ENCODE data around the gene ZNF470. TPM values are rescaled to one million over a fixed set of nuclear protein-coding genes. Genes with fewer than 3 reads are reported as not detected.

ZNF470 gene
- 3.7 TPM for total RNA-seq

- Histone ChIP-seq H3K36me3 (ENCODE audit: control insufficient read depth in 3 of 3, insufficient read depth in 3 of 3, low read length in 3 of 3) (peaks cover 29 to 39% (median 37%) of the 10 kb centered on the region in 3 donors), H3K9ac (ENCODE audit: low read depth in 1 of 3, low read length in 3 of 3) (peak within 1 kb of the TSS; percentile 89 to 95 (median 92)), H3K9me3 (ENCODE audit: control insufficient read depth in 3 of 3, low read length in 3 of 3) (peaks cover 17 to 49% (median 19%) of the 10 kb centered on the region in 3 donors), H3K27me3 (ENCODE audit: control insufficient read depth in 3 of 3, insufficient read depth in 3 of 3, low read length in 3 of 3) (no peaks in the 10 kb centered on the region), H3K4me1 (ENCODE audit: control insufficient read depth in 3 of 3, insufficient read depth in 3 of 3, low read length in 3 of 3) (peaks cover 6 to 15% (median 9%) of the 10 kb centered on the region in 3 donors), H3K27ac (ENCODE audit: low read depth, low read length) (peak within 1 kb of the TSS; percentile 72), H3K4me3 (ENCODE audit: low read length in 3 of 3) (peak within 1 kb of the TSS; percentile 98 to 99 (median 98))
These were observed at the start of gene ZNF470 for GRCh38 chr19:56567274-56568120. Gene ZNF470 (plus strand): TSS chr19:56567468. CDS start chr19:56570312, 2,844 bp downstream.

DNA sequence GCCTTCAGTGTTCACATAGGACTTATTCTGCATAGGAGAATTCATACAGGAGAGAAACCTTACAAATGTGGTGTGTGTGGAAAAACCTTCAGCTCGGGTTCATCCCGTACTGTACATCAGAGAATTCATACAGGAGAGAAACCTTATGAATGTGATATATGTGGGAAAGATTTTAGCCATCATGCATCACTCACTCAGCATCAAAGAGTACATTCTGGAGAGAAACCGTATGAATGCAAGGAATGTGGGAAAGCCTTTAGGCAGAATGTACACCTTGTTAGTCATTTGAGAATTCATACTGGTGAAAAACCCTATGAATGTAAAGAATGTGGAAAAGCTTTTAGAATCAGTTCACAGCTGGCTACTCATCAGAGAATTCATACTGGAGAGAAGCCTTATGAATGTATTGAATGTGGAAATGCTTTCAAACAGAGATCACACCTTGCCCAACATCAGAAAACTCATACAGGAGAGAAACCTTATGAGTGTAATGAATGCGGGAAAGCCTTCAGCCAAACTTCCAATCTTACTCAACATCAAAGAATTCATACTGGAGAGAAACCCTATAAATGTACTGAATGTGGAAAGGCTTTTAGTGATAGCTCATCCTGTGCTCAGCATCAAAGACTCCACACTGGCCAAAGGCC, 41.9 kb upstream of the ZNF470 start:
- no peaks in the 10 kb centered on the region for H3K27me3 ChIP-seq (ENCODE audit: control insufficient read depth in 3 of 3, insufficient read depth in 3 of 3, low read length in 3 of 3)
- peaks cover 38 to 43% (median 41%) of the 10 kb centered on the region in 3 donors for H3K36me3 ChIP-seq (ENCODE audit: control insufficient read depth in 3 of 3, insufficient read depth in 3 of 3, low read length in 3 of 3)
- H3K9ac ChIP-seq (ENCODE audit: low read depth in 1 of 3, low read length in 3 of 3): no peak overlapping the region
- peak overlapping the region in 1 of 3 donors; percentile 58 for H3K4me3 ChIP-seq (ENCODE audit: low read length in 3 of 3)
- no peak overlapping the region for H3K27ac ChIP-seq (ENCODE audit: low read depth, low read length)
- H3K9me3 ChIP-seq (ENCODE audit: control insufficient read depth in 3 of 3, low read length in 3 of 3): peaks cover 70 to 82% (median 73%) of the 10 kb centered on the region in 3 donors
- H3K4me1 ChIP-seq (ENCODE audit: control insufficient read depth in 3 of 3, insufficient read depth in 3 of 3, low read length in 3 of 3): no peaks in the 10 kb centered on the region

GRCh38 chr19:56537442-56537841, 29.8 kb upstream of the ZNF470 start:
- Histone ChIP-seq H3K27me3 (ENCODE audit: control insufficient read depth in 3 of 3, insufficient read depth in 3 of 3, low read length in 3 of 3) (no peaks in the 10 kb centered on the region), H3K27ac (ENCODE audit: low read depth, low read length) (no peak overlapping the region), H3K9ac (ENCODE audit: low read depth in 1 of 3, low read length in 3 of 3) (no peak overlapping the region), H3K4me3 (ENCODE audit: low read length in 3 of 3) (peak overlapping the region; percentile 90 to 97 (median 96)), H3K4me1 (ENCODE audit: control insufficient read depth in 3 of 3, insufficient read depth in 3 of 3, low read length in 3 of 3) (peaks cover 6 to 20% (median 11%) of the 10 kb centered on the region in 3 donors), H3K9me3 (ENCODE audit: control insufficient read depth in 3 of 3, low read length in 3 of 3) (peaks cover 24% of the 10 kb centered on the region in 3 donors), H3K36me3 (ENCODE audit: control insufficient read depth in 3 of 3, insufficient read depth in 3 of 3, low read length in 3 of 3) (peaks cover 17 to 34% (median 18%) of the 10 kb centered on the region in 3 donors)

DNA sequence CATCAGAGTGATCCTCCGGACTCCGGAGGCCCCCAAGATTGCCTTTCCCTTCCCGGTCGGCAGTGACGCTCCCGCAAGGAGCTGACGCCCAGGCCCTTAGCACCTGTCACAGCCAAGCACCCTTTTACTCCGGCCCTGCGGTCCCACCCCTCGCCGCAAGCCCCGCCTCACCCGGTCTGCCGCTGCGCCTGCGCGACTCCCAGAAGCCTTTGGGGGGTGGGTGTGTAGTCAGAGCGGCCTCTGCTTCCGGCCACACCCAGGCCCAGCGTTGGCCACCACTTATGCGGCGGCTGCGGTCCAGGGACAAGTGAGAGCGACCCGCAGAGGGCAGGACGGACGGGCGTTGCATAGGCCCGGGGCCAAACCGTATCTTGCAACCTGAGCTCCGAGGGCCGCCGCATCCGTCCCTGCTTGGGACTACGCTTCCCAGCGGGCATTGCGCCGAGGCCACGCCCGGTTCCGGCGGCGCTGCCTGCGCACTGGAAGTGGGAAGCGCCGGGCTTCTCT, 29.0 kb upstream of the ZNF470 start:
- no peaks in the 10 kb centered on the region for H3K27me3 ChIP-seq (ENCODE audit: control insufficient read depth in 3 of 3, insufficient read depth in 3 of 3, low read length in 3 of 3)
- H3K9me3 ChIP-seq (ENCODE audit: control insufficient read depth in 3 of 3, low read length in 3 of 3): peaks cover 23 to 26% (median 26%) of the 10 kb centered on the region in 3 donors
- peak overlapping the region; percentile 72 for H3K27ac ChIP-seq (ENCODE audit: low read depth, low read length)
- peaks cover 6 to 20% (median 11%) of the 10 kb centered on the region in 3 donors for H3K4me1 ChIP-seq (ENCODE audit: control insufficient read depth in 3 of 3, insufficient read depth in 3 of 3, low read length in 3 of 3)
- peak overlapping the region; percentile 90 to 97 (median 96) for H3K4me3 ChIP-seq (ENCODE audit: low read length in 3 of 3)
- peaks cover 18 to 36% (median 18%) of the 10 kb centered on the region in 3 donors for H3K36me3 ChIP-seq (ENCODE audit: control insufficient read depth in 3 of 3, insufficient read depth in 3 of 3, low read length in 3 of 3)
- H3K9ac ChIP-seq (ENCODE audit: low read depth in 1 of 3, low read length in 3 of 3): peak overlapping the region; percentile 66 to 88 (median 75)

DNA sequence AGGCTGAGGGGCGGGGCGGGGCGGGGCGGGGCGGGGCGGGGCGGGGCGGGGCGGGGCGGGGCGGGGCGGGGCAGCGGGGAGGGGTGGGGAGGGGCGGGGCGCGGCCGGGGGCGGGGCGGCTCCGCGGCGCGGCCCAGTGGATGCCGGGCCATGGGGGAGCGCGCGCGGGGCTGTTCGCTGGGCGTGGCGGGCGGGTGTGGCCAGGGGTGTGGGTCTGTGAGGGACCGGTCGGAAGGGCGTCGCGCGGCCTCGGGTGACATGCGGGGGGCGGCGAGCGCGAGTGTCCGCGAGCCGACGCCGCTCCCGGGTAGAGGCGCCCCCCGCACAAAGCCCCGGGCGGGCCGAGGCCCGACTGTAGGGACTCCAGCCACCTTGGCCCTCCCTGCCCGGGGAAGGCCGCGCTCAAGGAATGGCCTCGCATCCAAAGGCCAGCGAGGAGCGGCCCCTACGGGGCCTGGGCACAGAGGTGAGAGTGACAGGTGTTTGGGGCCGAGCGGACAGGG, 28.5 kb upstream of the ZNF470 start, which contains the start of gene ZFP28:
ZFP28 (plus strand) TSS at position 188 of the 503 bp plus-strand sequence; CDS start at position 259, 71 bp downstream.
- H3K27ac ChIP-seq (ENCODE audit: low read depth, low read length): peak within 1 kb of the TSS; percentile 72
- peaks cover 20 to 31% (median 24%) of the 10 kb centered on the region in 3 donors for H3K9me3 ChIP-seq (ENCODE audit: control insufficient read depth in 3 of 3, low read length in 3 of 3)
- H3K9ac ChIP-seq (ENCODE audit: low read depth in 1 of 3, low read length in 3 of 3): peak within 1 kb of the TSS; percentile 66 to 88 (median 75)
- H3K4me1 ChIP-seq (ENCODE audit: control insufficient read depth in 3 of 3, insufficient read depth in 3 of 3, low read length in 3 of 3): peaks cover 6 to 20% (median 11%) of the 10 kb centered on the region in 3 donors
- H3K4me3 ChIP-seq (ENCODE audit: low read length in 3 of 3): peak within 1 kb of the TSS; percentile 90 to 97 (median 96)
- peaks cover 19 to 38% (median 20%) of the 10 kb centered on the region in 3 donors for H3K36me3 ChIP-seq (ENCODE audit: control insufficient read depth in 3 of 3, insufficient read depth in 3 of 3, low read length in 3 of 3)
- H3K27me3 ChIP-seq (ENCODE audit: control insufficient read depth in 3 of 3, insufficient read depth in 3 of 3, low read length in 3 of 3): no peaks in the 10 kb centered on the region

DNA sequence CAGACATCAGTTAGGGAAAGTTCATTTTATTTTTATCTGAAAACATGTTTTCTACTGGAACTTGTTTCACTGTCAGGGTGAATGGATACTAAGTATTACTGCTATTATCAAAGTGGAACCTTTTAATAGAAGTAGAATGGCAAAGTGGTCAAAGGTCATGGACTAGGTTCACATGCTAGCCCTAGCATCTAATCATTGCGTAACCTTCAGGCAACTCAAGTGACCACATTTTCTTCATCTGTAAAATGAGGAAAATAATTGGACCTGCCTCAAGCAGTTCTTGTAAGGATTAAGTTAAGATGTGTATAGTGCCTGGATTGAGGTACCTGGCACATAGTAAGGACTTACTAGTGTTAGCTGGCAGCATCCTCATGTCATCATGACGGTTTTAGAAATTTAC, 23.5 kb upstream of the ZNF470 start:
- Histone ChIP-seq H3K9ac (ENCODE audit: low read depth in 1 of 3, low read length in 3 of 3) (no peak overlapping the region), H3K27ac (ENCODE audit: low read depth, low read length) (no peak overlapping the region), H3K9me3 (ENCODE audit: control insufficient read depth in 3 of 3, low read length in 3 of 3) (peaks cover 18 to 51% (median 18%) of the 10 kb centered on the region in 3 donors), H3K4me1 (ENCODE audit: control insufficient read depth in 3 of 3, insufficient read depth in 3 of 3, low read length in 3 of 3) (peaks cover 0 to 12% (median 6%) of the 10 kb centered on the region in 3 donors), H3K36me3 (ENCODE audit: control insufficient read depth in 3 of 3, insufficient read depth in 3 of 3, low read length in 3 of 3) (peaks cover 35 to 47% (median 42%) of the 10 kb centered on the region in 3 donors), H3K27me3 (ENCODE audit: control insufficient read depth in 3 of 3, insufficient read depth in 3 of 3, low read length in 3 of 3) (no peaks in the 10 kb centered on the region), H3K4me3 (ENCODE audit: low read length in 3 of 3) (peak overlapping the region in 1 of 3 donors; percentile 26)

DNA sequence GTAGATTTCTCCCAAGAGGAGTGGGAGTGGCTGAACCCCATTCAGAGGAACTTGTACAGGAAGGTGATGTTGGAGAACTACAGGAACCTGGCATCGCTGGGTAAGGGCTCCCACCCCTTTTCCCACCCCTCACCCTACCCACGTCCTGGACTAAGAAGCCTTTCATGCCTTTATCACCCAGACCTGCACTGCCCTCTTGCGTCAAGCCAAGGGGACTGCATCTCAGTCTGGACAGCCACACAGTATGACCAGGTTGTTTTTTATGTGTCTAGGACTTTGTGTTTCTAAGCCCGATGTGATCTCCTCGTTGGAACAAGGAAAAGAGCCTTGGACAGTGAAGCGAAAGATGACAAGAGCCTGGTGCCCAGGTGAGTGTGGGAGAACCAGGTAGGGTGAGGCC, 19.7 kb upstream of the ZNF470 start:
- Histone ChIP-seq H3K27me3 (ENCODE audit: control insufficient read depth in 3 of 3, insufficient read depth in 3 of 3, low read length in 3 of 3) (no peaks in the 10 kb centered on the region), H3K36me3 (ENCODE audit: control insufficient read depth in 3 of 3, insufficient read depth in 3 of 3, low read length in 3 of 3) (peaks cover 44 to 62% (median 50%) of the 10 kb centered on the region in 3 donors), H3K27ac (ENCODE audit: low read depth, low read length) (no peak overlapping the region), H3K9ac (ENCODE audit: low read depth in 1 of 3, low read length in 3 of 3) (no peak overlapping the region), H3K4me3 (ENCODE audit: low read length in 3 of 3) (peak overlapping the region in 1 of 3 donors; percentile 42), H3K4me1 (ENCODE audit: control insufficient read depth in 3 of 3, insufficient read depth in 3 of 3, low read length in 3 of 3) (no peaks in the 10 kb centered on the region), H3K9me3 (ENCODE audit: control insufficient read depth in 3 of 3, low read length in 3 of 3) (peaks cover 20 to 64% (median 22%) of the 10 kb centered on the region in 3 donors)

DNA sequence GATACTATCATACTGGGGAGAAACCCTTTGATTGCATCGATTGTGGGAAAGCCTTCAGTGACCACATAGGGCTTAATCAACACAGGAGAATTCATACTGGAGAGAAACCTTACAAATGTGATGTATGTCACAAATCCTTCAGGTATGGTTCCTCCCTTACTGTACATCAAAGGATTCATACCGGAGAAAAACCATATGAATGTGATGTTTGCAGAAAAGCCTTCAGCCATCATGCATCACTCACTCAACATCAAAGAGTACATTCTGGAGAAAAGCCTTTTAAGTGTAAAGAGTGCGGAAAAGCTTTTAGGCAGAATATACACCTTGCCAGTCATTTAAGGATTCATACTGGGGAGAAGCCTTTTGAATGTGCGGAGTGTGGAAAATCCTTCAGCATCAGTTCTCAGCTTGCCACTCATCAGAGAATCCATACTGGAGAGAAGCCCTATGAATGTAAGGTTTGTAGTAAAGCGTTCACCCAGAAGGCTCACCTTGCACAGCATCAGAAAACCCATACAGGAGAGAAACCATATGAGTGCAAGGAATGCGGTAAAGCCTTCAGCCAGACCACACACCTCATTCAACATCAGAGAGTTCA, 12.9 kb upstream of the ZNF470 start:
- Histone ChIP-seq H3K36me3 (ENCODE audit: control insufficient read depth in 3 of 3, insufficient read depth in 3 of 3, low read length in 3 of 3) (peaks cover 42 to 49% (median 45%) of the 10 kb centered on the region in 3 donors), H3K4me3 (ENCODE audit: low read length in 3 of 3) (peak overlapping the region in 2 of 3 donors; percentile 23 to 28), H3K27me3 (ENCODE audit: control insufficient read depth in 3 of 3, insufficient read depth in 3 of 3, low read length in 3 of 3) (no peaks in the 10 kb centered on the region), H3K9ac (ENCODE audit: low read depth in 1 of 3, low read length in 3 of 3) (no peak overlapping the region), H3K4me1 (ENCODE audit: control insufficient read depth in 3 of 3, insufficient read depth in 3 of 3, low read length in 3 of 3) (no peaks in the 10 kb centered on the region), H3K27ac (ENCODE audit: low read depth, low read length) (no peak overlapping the region), H3K9me3 (ENCODE audit: control insufficient read depth in 3 of 3, low read length in 3 of 3) (peaks cover 31 to 77% (median 34%) of the 10 kb centered on the region in 3 donors)

GRCh38 chr19:56562766-56563165, 4.5 kb upstream of the ZNF470 start:
- Histone ChIP-seq H3K36me3 (ENCODE audit: control insufficient read depth in 3 of 3, insufficient read depth in 3 of 3, low read length in 3 of 3) (peaks cover 6 to 10% (median 9%) of the 10 kb centered on the region in 3 donors), H3K9me3 (ENCODE audit: control insufficient read depth in 3 of 3, low read length in 3 of 3) (peaks cover 21 to 55% (median 27%) of the 10 kb centered on the region in 3 donors), H3K27ac (ENCODE audit: low read depth, low read length) (no peak overlapping the region), H3K27me3 (ENCODE audit: control insufficient read depth in 3 of 3, insufficient read depth in 3 of 3, low read length in 3 of 3) (no peaks in the 10 kb centered on the region), H3K4me1 (ENCODE audit: control insufficient read depth in 3 of 3, insufficient read depth in 3 of 3, low read length in 3 of 3) (peaks cover 2 to 6% (median 2%) of the 10 kb centered on the region in 3 donors), H3K9ac (ENCODE audit: low read depth in 1 of 3, low read length in 3 of 3) (no peak overlapping the region), H3K4me3 (ENCODE audit: low read length in 3 of 3) (peak overlapping the region in 1 of 3 donors; percentile 46)

Measured in skeletal muscle tissue (tissue), 4 donors.